ENCODE data around the gene DNAH3. TPM values are rescaled to one million over a fixed set of nuclear protein-coding genes. Genes with fewer than 3 reads are reported as not detected.

DNAH3 gene
- total RNA-seq, 1 experiment from 2014 or later = 0.24 TPM

- no peaks in the 10 kb centered on the region for H3K79me2 ChIP-seq (ENCODE audit: insufficient read depth, low read length)
- H3K4me3 Mint-ChIP-seq = no peak overlapping the region
- peaks cover 17 to 24% of the 10 kb centered on the region in 2 experiments for H3K4me1 Mint-ChIP-seq
- no peak overlapping the region for H3K56ac ChIP-seq (ENCODE audit: insufficient read length, low read depth, low read length)
- H2AK5ac ChIP-seq (ENCODE audit: insufficient read length, low read length) = no peak overlapping the region
- H3K79me1 ChIP-seq (ENCODE audit: insufficient read depth, low read depth, low read length, poor library complexity, severe bottlenecking) = no peaks in the 10 kb centered on the region
- H3K4me2 ChIP-seq (ENCODE audit: insufficient read depth, insufficient read length, low read length) = no peak overlapping the region
- no peak overlapping the region for H2AFZ ChIP-seq (ENCODE audit: low read length)
- H3T11ph ChIP-seq (ENCODE audit: low read length) = no peak overlapping the region
- H2BK5ac ChIP-seq (ENCODE audit: insufficient read length, low read length) = no peak overlapping the region
- no peak overlapping the region for H3K23ac ChIP-seq (ENCODE audit: insufficient read length, low read depth, low read length)
- no peaks in the 10 kb centered on the region for H3K27me3 ChIP-seq (ENCODE audit: insufficient read depth, low read length)
- no peak overlapping the region for H2BK120ac ChIP-seq (ENCODE audit: low read depth, low read length, poor library complexity, severe bottlenecking)
- no CpG with 5 or more reads among the region's 3 CpGs for WGBS (ENCODE audit: extremely low coverage, insufficient read length, low lambda C conversion rate)
- H4K5ac ChIP-seq (ENCODE audit: insufficient read length, low read depth, low read length) = no peak overlapping the region
- H4K8ac ChIP-seq (replicated peaks; ENCODE audit: insufficient read length, low read depth, low read length) = no peak overlapping the region
- H3K27ac ChIP-seq (ENCODE audit: insufficient read length, low read depth, low read length) = no peak overlapping the region
- no peaks in the 10 kb centered on the region; the same call in 1 of the 2 replicates for H3K27me3 Mint-ChIP-seq (ENCODE audit: low read depth)
- TF ChIP-seq, protein P1, sequence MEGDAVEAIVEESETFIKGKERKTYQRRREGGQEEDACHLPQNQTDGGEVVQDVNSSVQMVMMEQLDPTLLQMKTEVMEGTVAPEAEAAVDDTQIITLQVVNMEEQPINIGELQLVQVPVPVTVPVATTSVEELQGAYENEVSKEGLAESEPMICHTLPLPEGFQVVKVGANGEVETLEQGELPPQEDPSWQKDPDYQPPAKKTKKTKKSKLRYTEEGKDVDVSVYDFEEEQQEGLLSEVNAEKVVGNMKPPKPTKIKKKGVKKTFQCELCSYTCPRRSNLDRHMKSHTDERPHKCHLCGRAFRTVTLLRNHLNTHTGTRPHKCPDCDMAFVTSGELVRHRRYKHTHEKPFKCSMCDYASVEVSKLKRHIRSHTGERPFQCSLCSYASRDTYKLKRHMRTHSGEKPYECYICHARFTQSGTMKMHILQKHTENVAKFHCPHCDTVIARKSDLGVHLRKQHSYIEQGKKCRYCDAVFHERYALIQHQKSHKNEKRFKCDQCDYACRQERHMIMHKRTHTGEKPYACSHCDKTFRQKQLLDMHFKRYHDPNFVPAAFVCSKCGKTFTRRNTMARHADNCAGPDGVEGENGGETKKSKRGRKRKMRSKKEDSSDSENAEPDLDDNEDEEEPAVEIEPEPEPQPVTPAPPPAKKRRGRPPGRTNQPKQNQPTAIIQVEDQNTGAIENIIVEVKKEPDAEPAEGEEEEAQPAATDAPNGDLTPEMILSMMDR (conservative IDR thresholded peaks at IDR 0.05) = no peak
- H2BK12ac ChIP-seq (ENCODE audit: insufficient read length, low read depth, low read length) = no peak overlapping the region
- H3K9me3 ChIP-seq (ENCODE audit: control insufficient read depth, low read depth, low read length) = no peaks in the 10 kb centered on the region
- no peaks in the 10 kb centered on the region for H4K20me1 ChIP-seq (ENCODE audit: control insufficient read depth, insufficient read depth, insufficient read length)
- H3K18ac ChIP-seq (ENCODE audit: insufficient read length, low read depth, low read length) = no peak overlapping the region
- H3K36me3 Mint-ChIP-seq (ENCODE audit: insufficient read depth in 1 of 3, low read depth in 3 of 3) = no peaks in the 10 kb centered on the region
- H3K14ac ChIP-seq (ENCODE audit: insufficient read depth, low read length) = no peak overlapping the region
- no peak overlapping the region for H2BK20ac ChIP-seq (ENCODE audit: low read depth, low read length, poor library complexity, severe bottlenecking)
- H3K4ac ChIP-seq (ENCODE audit: low read depth, low read length) = no peak overlapping the region
- no peak for DNase-seq
- H4K91ac ChIP-seq (ENCODE audit: insufficient read length, low read depth, low read length) = no peak overlapping the region
- no peak overlapping the region for H3K9ac ChIP-seq (ENCODE audit: extremely low read depth, insufficient read length, low read length)
- H2BK15ac ChIP-seq (ENCODE audit: low read depth, low read length) = no peak overlapping the region
- no peak overlapping the region for H3K27ac Mint-ChIP-seq
- H3K4me1 ChIP-seq (ENCODE audit: insufficient read depth, low read length) = no peaks in the 10 kb centered on the region; the same call in 1 of the 2 replicates
- no peaks in the 10 kb centered on the region for H3K9me3 Mint-ChIP-seq
- no peaks in the 10 kb centered on the region for H3K23me2 ChIP-seq (ENCODE audit: insufficient read length, low read depth, low read length, poor library complexity, severe bottlenecking)
Measured at GRCh38 chr16:20949660-20950059, 201.0 kb downstream of the DNAH3 start.

All from H9 (cell line).